GM12878 (cell line): ENCODE measurements around the gene MAMLD1. TPM values are rescaled to one million over a fixed set of nuclear protein-coding genes. Genes with fewer than 3 reads are reported as not detected.

Source experiments
- ATAC-seq: fragments of 200-7000 bp; cut with Tn5 transposase; 3 replicates; pipeline ENCODE4 v1.9.1; 2020; ENCODE audit warnings: mild to moderate bottlenecking, moderate library complexity
- BruUV-seq: library from RNA; stranded (reverse); fragments of 400-500 nt; replicated peaks from 2 replicates; lab custom pipeline; 2021; lab: Mats Ljungman, UMichigan
- CTCF ChIA-PET: fragments of 300-600 bp; sonication (Branson Sonifier 250); formaldehyde crosslinking; extraction: SDS; loops from one replicate; lab custom pipeline; 2021; ENCODE audit warnings: inconsistent platforms; lab: Yijun Ruan, JAX
- POLR2A ChIA-PET: fragments of 350-600 bp; formaldehyde crosslinking; extraction: SDS; loops from one replicate; lab custom pipeline; 2021; ENCODE audit warnings: inconsistent platforms; lab: Charles Lee
- RAD21 ChIA-PET: fragments of 300-600 bp; sonication (Branson Sonifier 250); formaldehyde crosslinking; loops from one replicate; lab custom pipeline; 2023; ENCODE audit warnings: antibody characterized with exemption; ENCODE audit not compliant: unreplicated experiment; lab: Charles Lee
- SMC1A ChIA-PET: fragments of 300-600 bp; sonication (Branson Sonifier 250); formaldehyde crosslinking; loops from one replicate; lab custom pipeline; 2023; ENCODE audit not compliant: unreplicated experiment, uncharacterized antibody; lab: Charles Lee
- DNase-seq: peaks from one replicate; pipeline ENCODE4 v3.0.0-alpha.2; 2011; ENCODE audit warnings: low read depth, low spot score
- FAIRE-seq: peaks from 3 replicates; lab custom pipeline; 2011; peaks lifted over from hg19 to GRCh38; lab: Jason Lieb, UNC
- H2AFZ ChIP-seq: 2 replicates; pipeline ENCODE4 v1.6.0; 2011; ENCODE audit warnings: low read depth, low read length, control low read depth; ENCODE audit not compliant: control insufficient read depth
- H3K27ac ChIP-seq: 2 replicates; pipeline ENCODE4 v1.5.1; 2011; ENCODE audit warnings: control low read depth; ENCODE audit not compliant: control insufficient read depth, insufficient read depth
- H3K27me3 ChIP-seq, 2 experiments: replicated peaks in 1 of 2; 2 replicates each; pipeline versions ENCODE4 v1.6.0 to v1.6.1; 2011; ENCODE audit warnings: low read length in 1 of 2; ENCODE audit not compliant: control insufficient read depth in 2 of 2, insufficient read depth in 2 of 2
- H3K36me3 ChIP-seq, 2 experiments: 2 replicates each; pipeline ENCODE4 v1.5.1; 2011; ENCODE audit warnings: low read length in 1 of 2; ENCODE audit not compliant: control insufficient read depth in 2 of 2, insufficient read depth in 2 of 2
- H3K4me1 ChIP-seq: 2 replicates; pipeline ENCODE4 v1.6.1; 2011; ENCODE audit warnings: mild to moderate bottlenecking, low read length, moderate library complexity, mixed read lengths; ENCODE audit not compliant: control insufficient read depth, insufficient read depth
- H3K4me2 ChIP-seq: 2 replicates; pipeline ENCODE4 v1.6.0; 2011; ENCODE audit warnings: control low read depth; ENCODE audit not compliant: control insufficient read depth, insufficient read depth
- H3K4me3 ChIP-seq: fragments of 200-600 bp; sonication (generic); 2 replicates; pipeline ENCODE4 v1.5.1; 2016
- H3K79me2 ChIP-seq: 2 replicates; pipeline ENCODE4 v1.6.0; 2011; ENCODE audit warnings: low read length; ENCODE audit not compliant: control insufficient read depth, insufficient read depth
- H3K9ac ChIP-seq: 2 replicates; pipeline ENCODE4 v1.8.0; 2011; ENCODE audit warnings: low read length, control low read depth, mixed read lengths; ENCODE audit not compliant: control insufficient read depth, insufficient read depth
- H3K9me3 ChIP-seq: replicated peaks from 3 replicates; pipeline ENCODE4 v1.5.1; 2011; ENCODE audit warnings: mild to moderate bottlenecking, low read length; ENCODE audit not compliant: control insufficient read depth, insufficient read depth
- H4K20me1 ChIP-seq: 2 replicates; pipeline ENCODE4 v1.6.0; 2011; ENCODE audit not compliant: control insufficient read depth, insufficient read depth
- CBX3 ChIP-seq: fragments of 200-600 bp; sonication (generic); IDR thresholded peaks from 2 replicates; pipeline ENCODE4 v1.6.1; 2016; ENCODE audit warnings: low read depth, borderline replicate concordance
- EGR1 ChIP-seq, 2 experiments: IDR thresholded peaks; 1 replicate in 1 of 2; 2 replicates in 1 of 2; pipeline ENCODE4 v1.6.1; 2011 to 2012; ENCODE audit warnings: low read depth in 2 of 2, low read length in 2 of 2, borderline replicate concordance in 1 of 2, mild to moderate bottlenecking in 1 of 2, moderate library complexity in 1 of 2
- ELK1 ChIP-seq: IDR thresholded peaks from 2 replicates; pipeline ENCODE4 v1.6.1; 2012; ENCODE audit warnings: low read depth, low read length, improper control_type of control experiment
- FOXM1 ChIP-seq: IDR thresholded peaks from 2 replicates; pipeline ENCODE4 v1.6.1; 2012; ENCODE audit warnings: low read depth, mild to moderate bottlenecking, inconsistent platforms, low read length, moderate library complexity
- GABPA ChIP-seq: IDR thresholded peaks from 2 replicates; pipeline ENCODE4 v1.6.1; 2014; ENCODE audit warnings: antibody characterized with exemption, low read depth, mild to moderate bottlenecking, inconsistent platforms
- JUNB ChIP-seq: IDR thresholded peaks from 2 replicates; pipeline ENCODE4 v1.6.1; 2016; ENCODE audit warnings: antibody characterized with exemption, mild to moderate bottlenecking
- KDM1A ChIP-seq: fragments of 200-600 bp; sonication (generic); IDR thresholded peaks from 2 replicates; pipeline ENCODE4 v1.6.1; 2016; ENCODE audit warnings: borderline replicate concordance
- MYC ChIP-seq: IDR thresholded peaks from 2 replicates; pipeline ENCODE4 v1.6.1; 2011; ENCODE audit warnings: mild to moderate bottlenecking, low read length, moderate library complexity, inconsistent platforms; ENCODE audit not compliant: insufficient read depth, insufficient replicate concordance, insufficient read length, severe bottlenecking
- NBN ChIP-seq: fragments of 450-650 bp; IDR thresholded peaks from 2 replicates; pipeline ENCODE4 v1.6.1; 2016
- NFXL1 ChIP-seq: fragments of 450-650 bp; IDR thresholded peaks from 2 replicates; pipeline ENCODE4 v1.6.1; 2017; ENCODE audit warnings: antibody characterized with exemption, mild to moderate bottlenecking, borderline replicate concordance
- POLR2AphosphoS5 ChIP-seq: IDR thresholded peaks from 2 replicates; pipeline ENCODE4 v1.6.1; 2011; ENCODE audit warnings: mild to moderate bottlenecking, low read length, inconsistent platforms
- RAD21 ChIP-seq: IDR thresholded peaks from 2 replicates; pipeline ENCODE4 v1.6.1; 2011; ENCODE audit warnings: mild to moderate bottlenecking, low read depth, low read length, moderate library complexity; ENCODE audit not compliant: insufficient read depth
- RAD51 ChIP-seq: fragments of 450-650 bp; IDR thresholded peaks from 2 replicates; pipeline ENCODE4 v1.6.1; 2016; ENCODE audit warnings: moderate library complexity, mild to moderate bottlenecking, inconsistent platforms
- RB1 ChIP-seq: fragments of 450-650 bp; formaldehyde crosslinking; IDR thresholded peaks from 2 replicates; pipeline ENCODE4 v1.6.1; 2017; ENCODE audit warnings: mild to moderate bottlenecking, borderline replicate concordance
- RELB ChIP-seq: fragments of 450-650 bp; IDR thresholded peaks from 2 replicates; pipeline ENCODE4 v1.6.1; 2017; ENCODE audit warnings: low read depth, mild to moderate bottlenecking, moderate library complexity
- SMARCA5 ChIP-seq: fragments of 450-650 bp; IDR thresholded peaks from 2 replicates; pipeline ENCODE4 v1.6.1; 2017; ENCODE audit warnings: mild to moderate bottlenecking
- STAT1 ChIP-seq: fragments of 450-650 bp; conservative IDR thresholded peaks from 2 replicates; pipeline ENCODE4 v1.6.1; 2014; ENCODE audit warnings: antibody characterized with exemption, mild to moderate bottlenecking
- WGBS: methylation state at CpG from one replicate; pipeline ENCODE4 v1.1.6; 2016; ENCODE audit warnings: low lambda C conversion rate; ENCODE audit not compliant: insufficient replicate concordance, insufficient coverage; ENCODE audit errors: missing lambda C conversion rate; 5-methylcytosine and 5-hydroxymethylcytosine counted together
- in situ Hi-C: fragments of 300-500 bp; cut with MboI; formaldehyde crosslinking; loops from 9 replicates; pipeline ENCODE4 v1.14.3; 2018; ENCODE audit warnings: mixed read lengths
- intact Hi-C: fragments of 100-400 bp; cut with micrococcal nuclease; formaldehyde crosslinking; loops from one replicate; pipeline ENCODE4 v1.14.2; 2022; ENCODE audit not compliant: unreplicated experiment
- polyA plus RNA-seq, 11 experiments: library from polyadenylated mRNA; depleted of rRNA in 4 of 11; unstranded in 6 of 11; stranded (reverse) in 5 of 11; fragments of >200 nt; fragmentation: Nextera tagmentation in 4 of 11; fragmentation: Illumina TruSeq in 1 of 11; extraction: Ambion mirVana in 4 of 11; extraction: Trizol in 1 of 11; gene quantifications; 1 replicate in 1 of 11; 2 replicates in 10 of 11; pipeline versions ENCODE4 v1.2.1 to v1.2.3, GENCODE V29; 2011 to 2016; ENCODE audit warnings: inconsistent platforms in 2 of 11, missing spikeins in 2 of 11, low read depth in 1 of 11
- total RNA-seq, 4 experiments: library from RNA; depleted of rRNA in 3 of 4; stranded (reverse); fragments of >200 nt in 3 of 4; fragmentation: Illumina TruSeq in 1 of 4; extraction: Trizol in 1 of 4; gene quantifications; 2 replicates each; pipeline versions ENCODE4 v1.2.1 to v1.2.3, GENCODE V29; 2013 to 2021

Gene MAMLD1
- total and polyA plus RNA-seq, 10 of the 15 experiments (the other 5 are each of a cell fraction or from before 2014, with no cell fraction given), result 0.03 to 0.05 TPM; not detected in 8

- Histone ChIP-seq H3K79me2 (no peaks in the 10 kb centered on the region), H3K4me3 (no peak overlapping the region)
- RAD21 ChIA-PET, result interaction anchor here (0.6 kb wide), 1 partner anchor 8 kb away, joined by 3 read pairs; no protein-coding TSS in a partner anchor
Observed at GRCh38 chrX:150414228-150414627, 51.1 kb downstream of the MAMLD1 start.

More at GRCh38 chrX:150414228-150414627, 51.1 kb downstream of the MAMLD1 start:
- Histone ChIP-seq H3K27me3 (no peaks in the 10 kb centered on the region), H3K27ac (no peak overlapping the region), H3K9me3 (no peaks in the 10 kb centered on the region), H3K4me2 (no peak overlapping the region), H4K20me1 (no peaks in the 10 kb centered on the region), H3K36me3 (no peaks in the 10 kb centered on the region), H2AFZ (no peak overlapping the region), H3K4me1 (no peaks in the 10 kb centered on the region)
- intact Hi-C loops (no loop called here), in situ Hi-C loops (no loop called here)
- DNase-seq (no peak), ATAC-seq (no peak), FAIRE-seq (no peak)
- CTCF ChIA-PET, result no interaction called here
- SMC1A ChIA-PET, result no interaction called here
- no TSS peak for BruUV-seq
- WGBS, result 51% methylated on average over 2 of the region's 2 CpGs
- TF ChIP-seq STAT1 (no peak), POLR2AphosphoS5 (no peak), KDM1A (no peak), RELB (no peak), CBX3 (no peak), MYC (no peak), ELK1 (no peak), RB1 (no peak), SMARCA5 (no peak), NBN (no peak), GABPA (no peak), RAD21 (no peak), RAD51 (no peak), JUNB (no peak), FOXM1 (no peak), EGR1 (IDR thresholded peaks at IDR 0.05; ENCODE audit: borderline replicate concordance in 1 of 2, low read depth in 2 of 2, low read length in 2 of 2) (no peak), NFXL1 (no peak)
- TF ChIP-seq, all 136 proteins: peak for 0
- no peak overlapping the region for H3K9ac ChIP-seq
- POLR2A ChIA-PET, result interaction anchor here (0.5 kb wide), 1 partner anchor 31 kb away, joined by 6 read pairs; no protein-coding TSS in a partner anchor
